Smooth muscle cell (in vitro differentiated cells): ENCODE data around the gene RTN1. TPM values are rescaled to one million over a fixed set of nuclear protein-coding genes. Genes with fewer than 3 reads are reported as not detected.

Experiments
- DNase-seq: peaks from one replicate; lab custom pipeline; 2025; ENCODE audit not compliant: unreplicated experiment; lab: John Stamatoyannopoulos, UW
- H2AFZ ChIP-seq: fragments of 200-600 bp; sonication (generic); 2 replicates; pipeline ENCODE4 v1.6.0; 2016; ENCODE audit warnings: antibody characterized with exemption, low read depth, mild to moderate bottlenecking
- H3F3A ChIP-seq: fragments of 200-600 bp; sonication (generic); 2 replicates; pipeline ENCODE4 v1.6.0; 2017; ENCODE audit warnings: antibody characterized with exemption, low read depth
- H3K27ac ChIP-seq: fragments of 200-600 bp; sonication (generic); 2 replicates; pipeline ENCODE4 v1.5.1; 2016; ENCODE audit warnings: low read depth, mild to moderate bottlenecking
- H3K27me3 ChIP-seq: fragments of 200-600 bp; sonication (generic); 2 replicates; pipeline ENCODE4 v1.6.1; 2016; ENCODE audit warnings: low read depth, mild to moderate bottlenecking
- H3K36me3 ChIP-seq: fragments of 200-600 bp; sonication (generic); 2 replicates; pipeline ENCODE4 v1.5.1; 2016; ENCODE audit warnings: low read depth
- H3K4me1 ChIP-seq: fragments of 200-600 bp; sonication (generic); 2 replicates; pipeline ENCODE4 v1.5.1; 2016; ENCODE audit warnings: low read depth
- H3K4me2 ChIP-seq: fragments of 200-600 bp; sonication (generic); 2 replicates; pipeline ENCODE4 v1.6.0; 2016; ENCODE audit warnings: mild to moderate bottlenecking
- H3K4me3 ChIP-seq: fragments of 200-600 bp; sonication (generic); 2 replicates; pipeline ENCODE4 v1.5.1; 2016; ENCODE audit warnings: mild to moderate bottlenecking
- H3K79me2 ChIP-seq: fragments of 200-600 bp; sonication (generic); 2 replicates; pipeline ENCODE4 v1.6.0; 2016; ENCODE audit warnings: low read depth, mild to moderate bottlenecking
- H3K9ac ChIP-seq: fragments of 200-600 bp; sonication (generic); 2 replicates; pipeline ENCODE4 v1.6.0; 2016; ENCODE audit warnings: low read depth
- H3K9me3 ChIP-seq: fragments of 200-600 bp; sonication (generic); replicated peaks from 2 replicates; pipeline ENCODE4 v1.5.1; 2016; ENCODE audit warnings: low read depth
- H4K20me1 ChIP-seq: fragments of 200-600 bp; sonication (generic); 2 replicates; pipeline ENCODE4 v1.6.0; 2016; ENCODE audit warnings: low read depth
- WGBS: methylation state at CpG from one replicate; pipeline ENCODE4 v1.1.7; 2016; ENCODE audit warnings: low lambda C conversion rate; 5-methylcytosine and 5-hydroxymethylcytosine counted together
- polyA plus RNA-seq: library from polyadenylated mRNA; unstranded; fragments of >200 nt; fragmentation: Nextera tagmentation; extraction: Ambion mirVana; gene quantifications from 2 replicates; pipeline ENCODE4 v1.2.1, GENCODE V29; 2016
- total RNA-seq: library from RNA; depleted of rRNA; stranded (reverse); fragments of >200 nt; gene quantifications from 2 replicates; pipeline ENCODE4 v1.2.3, GENCODE V29; 2014
- TF ChIP-seq, protein P1 (sequence below): fragments of 200-600 bp; sonication (generic); IDR thresholded peaks from 2 replicates; pipeline ENCODE4 v1.5.1; 2017; ENCODE audit warnings: borderline replicate concordance, mild to moderate bottlenecking, antibody characterized with exemption; ENCODE audit not compliant: insufficient read depth, poor library complexity, severe bottlenecking

RTN1 gene
- total and polyA plus RNA-seq, 2 experiments from 2014 or later: not detected

DNA sequence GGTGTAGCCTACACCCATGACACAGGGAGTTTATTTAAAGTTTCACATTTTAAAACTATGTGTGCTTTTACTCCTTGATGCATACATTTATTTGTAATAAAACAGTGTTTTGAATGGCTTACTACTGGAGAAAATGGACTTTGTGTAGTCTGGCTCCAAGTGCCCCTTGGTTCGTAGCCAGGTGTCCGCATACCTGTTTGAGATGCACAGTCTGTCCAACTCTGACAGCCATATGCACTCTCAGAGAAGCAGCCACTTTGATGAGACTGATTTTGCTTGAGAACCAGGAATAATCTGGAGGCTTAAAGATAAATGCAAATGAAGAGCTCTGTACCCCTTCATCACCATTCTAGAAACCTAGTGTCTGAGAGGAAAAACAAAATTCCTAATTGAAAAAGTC is 24.0 kb downstream of the RTN1 start:
- no peak overlapping the region for H3K9ac ChIP-seq
- no peak overlapping the region for H3K4me3 ChIP-seq
- H3K4me2 ChIP-seq: no peak overlapping the region
- no peaks in the 10 kb centered on the region for H3K9me3 ChIP-seq
- no peaks in the 10 kb centered on the region for H3F3A ChIP-seq
- TF ChIP-seq, protein P1, sequence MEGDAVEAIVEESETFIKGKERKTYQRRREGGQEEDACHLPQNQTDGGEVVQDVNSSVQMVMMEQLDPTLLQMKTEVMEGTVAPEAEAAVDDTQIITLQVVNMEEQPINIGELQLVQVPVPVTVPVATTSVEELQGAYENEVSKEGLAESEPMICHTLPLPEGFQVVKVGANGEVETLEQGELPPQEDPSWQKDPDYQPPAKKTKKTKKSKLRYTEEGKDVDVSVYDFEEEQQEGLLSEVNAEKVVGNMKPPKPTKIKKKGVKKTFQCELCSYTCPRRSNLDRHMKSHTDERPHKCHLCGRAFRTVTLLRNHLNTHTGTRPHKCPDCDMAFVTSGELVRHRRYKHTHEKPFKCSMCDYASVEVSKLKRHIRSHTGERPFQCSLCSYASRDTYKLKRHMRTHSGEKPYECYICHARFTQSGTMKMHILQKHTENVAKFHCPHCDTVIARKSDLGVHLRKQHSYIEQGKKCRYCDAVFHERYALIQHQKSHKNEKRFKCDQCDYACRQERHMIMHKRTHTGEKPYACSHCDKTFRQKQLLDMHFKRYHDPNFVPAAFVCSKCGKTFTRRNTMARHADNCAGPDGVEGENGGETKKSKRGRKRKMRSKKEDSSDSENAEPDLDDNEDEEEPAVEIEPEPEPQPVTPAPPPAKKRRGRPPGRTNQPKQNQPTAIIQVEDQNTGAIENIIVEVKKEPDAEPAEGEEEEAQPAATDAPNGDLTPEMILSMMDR: no peak
- H3K27ac ChIP-seq: no peak overlapping the region
- H4K20me1 ChIP-seq: no peaks in the 10 kb centered on the region
- no peaks in the 10 kb centered on the region for H3K79me2 ChIP-seq
- 94% methylated on average over 2 of the region's 2 CpGs for whole genome bisulfite sequencing
- DNase-seq: no peak
- no peak overlapping the region for H2AFZ ChIP-seq
- no peaks in the 10 kb centered on the region for H3K27me3 ChIP-seq
- no peaks in the 10 kb centered on the region for H3K4me1 ChIP-seq
- no peaks in the 10 kb centered on the region for H3K36me3 ChIP-seq

DNA sequence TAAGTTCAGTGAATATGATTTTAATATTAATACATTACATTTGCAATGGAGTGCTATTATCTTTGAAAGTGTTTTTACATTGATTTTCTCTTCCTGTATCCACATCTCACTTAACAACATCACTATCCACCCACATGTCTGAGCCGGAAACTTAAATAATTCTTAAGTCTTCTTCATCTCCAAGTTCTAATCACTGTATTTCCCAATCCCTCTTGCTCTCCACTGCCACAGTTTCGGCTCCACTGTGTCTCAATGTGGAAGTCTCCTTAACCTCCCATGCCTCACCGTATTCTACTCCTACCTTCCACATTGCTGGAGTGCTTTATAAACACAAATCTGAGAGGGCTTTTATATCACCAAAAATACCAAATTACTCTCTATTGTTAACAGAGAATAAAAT is 25.3 kb downstream of the RTN1 start:
- TF ChIP-seq, protein P1: no peak
- no peak overlapping the region for H2AFZ ChIP-seq
- H3K4me2 ChIP-seq: no peak overlapping the region
- no peak overlapping the region for H3K4me3 ChIP-seq
- no peaks in the 10 kb centered on the region for H3K36me3 ChIP-seq
- H3K9me3 ChIP-seq: no peaks in the 10 kb centered on the region
- H3K4me1 ChIP-seq: no peaks in the 10 kb centered on the region
- 81% methylated on average over 3 of the region's 3 CpGs for WGBS
- no peaks in the 10 kb centered on the region for H3K79me2 ChIP-seq
- H3K27ac ChIP-seq: no peak overlapping the region
- no peak overlapping the region for H3K9ac ChIP-seq
- no peaks in the 10 kb centered on the region for H3F3A ChIP-seq
- H4K20me1 ChIP-seq: no peaks in the 10 kb centered on the region
- no peak for DNase-seq
- no peaks in the 10 kb centered on the region for H3K27me3 ChIP-seq

DNA sequence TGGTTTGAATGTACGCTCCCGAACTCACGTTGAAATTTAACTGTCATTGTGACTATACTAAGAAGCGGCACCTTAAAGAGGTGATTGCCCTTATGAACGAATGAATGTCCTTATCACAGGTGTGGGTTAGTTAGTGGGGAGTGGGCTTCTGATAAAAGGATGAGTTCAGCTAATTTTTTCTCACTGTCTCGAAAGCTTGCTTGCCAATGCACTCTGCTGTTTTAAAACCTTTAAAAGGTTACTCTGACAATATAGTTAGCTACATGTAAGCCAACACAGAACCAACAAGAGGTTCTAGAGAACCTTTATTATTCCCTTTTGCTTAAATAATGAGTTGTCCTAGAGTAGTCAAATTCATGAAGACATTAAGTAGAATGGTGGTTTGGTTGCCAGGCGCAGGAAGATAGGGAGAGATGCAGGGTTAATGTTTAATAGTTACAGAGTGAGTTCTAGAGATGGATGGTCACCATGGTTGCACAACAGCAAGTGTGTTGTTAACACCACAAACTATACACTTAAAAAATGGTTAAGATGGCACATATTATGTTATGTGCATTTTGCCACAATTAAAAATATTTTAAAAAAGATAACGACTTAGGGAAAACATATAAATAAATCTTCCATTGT is 26.3 kb downstream of the RTN1 start:
- H3K27ac ChIP-seq: no peak overlapping the region
- H4K20me1 ChIP-seq: no peaks in the 10 kb centered on the region
- TF ChIP-seq, protein P1: no peak
- no peak overlapping the region for H3K4me2 ChIP-seq
- DNase-seq: no peak
- no peaks in the 10 kb centered on the region for H3F3A ChIP-seq
- WGBS: 90% methylated on average over 8 of the region's 8 CpGs
- no peak overlapping the region for H3K4me3 ChIP-seq
- no peaks in the 10 kb centered on the region for H3K36me3 ChIP-seq
- no peak overlapping the region for H2AFZ ChIP-seq
- peaks cover 4% of the 10 kb centered on the region for H3K27me3 ChIP-seq
- no peaks in the 10 kb centered on the region for H3K79me2 ChIP-seq
- no peaks in the 10 kb centered on the region for H3K4me1 ChIP-seq
- H3K9ac ChIP-seq: no peak overlapping the region
- no peaks in the 10 kb centered on the region for H3K9me3 ChIP-seq

DNA sequence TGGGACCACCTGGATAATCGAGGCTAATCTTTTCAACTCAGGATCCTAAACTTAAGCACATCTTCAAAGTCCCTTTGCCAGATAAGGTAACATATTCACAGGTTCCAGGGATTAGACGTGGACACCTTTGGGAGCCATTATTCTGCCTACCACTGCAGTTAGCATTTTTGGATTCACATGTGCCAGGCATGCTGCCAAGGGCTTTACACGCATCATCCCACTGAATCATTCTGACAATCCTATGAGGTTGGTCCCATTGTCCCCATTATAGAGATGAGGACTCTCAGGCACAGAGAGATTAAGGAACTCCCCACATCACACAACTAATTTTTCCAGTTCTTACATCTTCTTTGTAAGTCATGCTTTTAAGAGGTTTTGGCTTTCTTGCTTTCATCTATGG is 34.5 kb downstream of the RTN1 start:
- 86% methylated on average over 3 of the region's 3 CpGs for WGBS
- DNase-seq: no peak
- Histone ChIP-seq H3K9ac (no peak overlapping the region), H3K79me2 (no peaks in the 10 kb centered on the region), H3K27me3 (peaks cover 11% of the 10 kb centered on the region), H2AFZ (no peak overlapping the region), H3K36me3 (no peaks in the 10 kb centered on the region), H3K4me1 (no peaks in the 10 kb centered on the region), H3F3A (no peaks in the 10 kb centered on the region), H3K4me3 (no peak overlapping the region), H3K4me2 (no peak overlapping the region), H4K20me1 (no peaks in the 10 kb centered on the region), H3K9me3 (no peaks in the 10 kb centered on the region), H3K27ac (no peak overlapping the region)
- TF ChIP-seq, protein P1: no peak
